ENCODE measurements around the gene FNDC3B. TPM values are rescaled to one million over a fixed set of nuclear protein-coding genes. Genes with fewer than 3 reads are reported as not detected.

Gene FNDC3B
- total RNA-seq, 1 donor from 2014 or later: 290 TPM

DNA sequence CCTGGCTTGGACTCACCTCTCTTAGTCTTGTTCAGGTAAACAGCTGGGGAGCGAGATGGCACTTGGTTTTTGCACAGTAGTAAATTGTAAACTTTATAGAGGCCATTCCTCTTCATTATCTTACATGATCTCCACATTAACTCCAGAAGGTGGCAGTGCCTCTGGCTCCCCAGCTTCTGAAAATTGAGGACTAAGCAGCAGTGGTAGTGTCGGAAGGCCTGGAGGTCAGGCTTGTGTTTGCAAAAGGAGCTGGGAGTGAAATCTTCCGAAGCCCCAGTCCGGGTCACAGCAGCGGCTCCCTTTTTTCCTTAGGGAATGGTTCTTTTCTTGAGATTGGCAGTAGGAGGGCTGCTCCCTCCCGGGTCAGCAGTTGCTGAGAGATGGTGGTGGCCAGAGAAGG, 85.7 kb downstream of the FNDC3B start:
- TF ChIP-seq CTCF (IDR thresholded peaks at IDR 0.05): peak; percentile 42
- H3K36me3 Mint-ChIP-seq (ENCODE audit: low read depth): peaks cover 21% of the 10 kb centered on the region
- H3K9me3 Mint-ChIP-seq (ENCODE audit: low read depth): no peaks in the 10 kb centered on the region
- no peaks in the 10 kb centered on the region for H3K27me3 Mint-ChIP-seq (ENCODE audit: low read depth)
- no peak overlapping the region for H3K4me3 Mint-ChIP-seq (ENCODE audit: unreplicated experiment)
- no peak for DNase-seq (ENCODE audit: low spot score)
- peaks cover 80% of the 10 kb centered on the region for H3K4me1 Mint-ChIP-seq (ENCODE audit: low read depth)
- H3K27ac Mint-ChIP-seq (ENCODE audit: unreplicated experiment): peak overlapping the region; percentile 77

GRCh38 chr3:172125963-172126457, 86.6 kb downstream of the FNDC3B start:
- Mint-ChIP-seq H3K4me3 (ENCODE audit: unreplicated experiment) (no peak overlapping the region), H3K27me3 (ENCODE audit: low read depth) (no peaks in the 10 kb centered on the region), H3K27ac (ENCODE audit: unreplicated experiment) (peak overlapping the region; percentile 79), H3K9me3 (ENCODE audit: low read depth) (no peaks in the 10 kb centered on the region), H3K4me1 (ENCODE audit: low read depth) (peaks cover 83% of the 10 kb centered on the region), H3K36me3 (ENCODE audit: low read depth) (peaks cover 19% of the 10 kb centered on the region)
- no peak for DNase-seq (ENCODE audit: low spot score)
- no peak for TF ChIP-seq CTCF (IDR thresholded peaks at IDR 0.05)

DNA sequence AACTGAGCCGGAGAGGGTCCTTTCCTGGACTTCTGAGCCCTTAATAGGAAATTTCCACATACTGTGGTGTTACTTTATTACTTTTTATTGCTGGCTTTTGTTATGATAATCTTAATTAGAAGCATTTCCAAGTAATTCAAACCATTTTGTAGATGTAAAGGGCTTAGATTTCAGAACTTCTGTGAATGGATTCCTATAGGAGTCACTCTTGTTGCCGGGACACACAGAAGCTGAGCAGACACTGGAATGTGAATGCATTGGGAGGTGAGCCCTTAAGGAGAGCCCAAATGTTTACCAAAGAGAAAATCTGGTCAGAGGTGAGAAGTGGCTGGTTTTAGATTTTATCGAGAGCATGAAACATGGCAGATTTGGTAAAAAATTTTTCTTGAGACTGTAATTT, 87.4 kb downstream of the FNDC3B start:
- Mint-ChIP-seq H3K27ac (ENCODE audit: unreplicated experiment) (peak overlapping the region; percentile 79), H3K36me3 (ENCODE audit: low read depth) (peaks cover 19% of the 10 kb centered on the region), H3K27me3 (ENCODE audit: low read depth) (no peaks in the 10 kb centered on the region), H3K4me1 (ENCODE audit: low read depth) (peaks cover 81% of the 10 kb centered on the region), H3K9me3 (ENCODE audit: low read depth) (no peaks in the 10 kb centered on the region), H3K4me3 (ENCODE audit: unreplicated experiment) (no peak overlapping the region)
- no peak for DNase-seq (ENCODE audit: low spot score)
- peak; percentile 46 for TF ChIP-seq CTCF (IDR thresholded peaks at IDR 0.05)

- no peaks in the 10 kb centered on the region for H3K27me3 Mint-ChIP-seq (ENCODE audit: low read depth)
- H3K27ac Mint-ChIP-seq (ENCODE audit: unreplicated experiment): peak overlapping the region; percentile 79
- H3K4me3 Mint-ChIP-seq (ENCODE audit: unreplicated experiment): no peak overlapping the region
- H3K9me3 Mint-ChIP-seq (ENCODE audit: low read depth): no peaks in the 10 kb centered on the region
- no peak for DNase-seq (ENCODE audit: low spot score)
- peaks cover 17% of the 10 kb centered on the region for H3K36me3 Mint-ChIP-seq (ENCODE audit: low read depth)
- peak; percentile 3 for TF ChIP-seq CTCF (IDR thresholded peaks at IDR 0.05)
- peaks cover 81% of the 10 kb centered on the region for H3K4me1 Mint-ChIP-seq (ENCODE audit: low read depth)
Measured at GRCh38 chr3:172127141-172127540, 87.8 kb downstream of the FNDC3B start.

DNA sequence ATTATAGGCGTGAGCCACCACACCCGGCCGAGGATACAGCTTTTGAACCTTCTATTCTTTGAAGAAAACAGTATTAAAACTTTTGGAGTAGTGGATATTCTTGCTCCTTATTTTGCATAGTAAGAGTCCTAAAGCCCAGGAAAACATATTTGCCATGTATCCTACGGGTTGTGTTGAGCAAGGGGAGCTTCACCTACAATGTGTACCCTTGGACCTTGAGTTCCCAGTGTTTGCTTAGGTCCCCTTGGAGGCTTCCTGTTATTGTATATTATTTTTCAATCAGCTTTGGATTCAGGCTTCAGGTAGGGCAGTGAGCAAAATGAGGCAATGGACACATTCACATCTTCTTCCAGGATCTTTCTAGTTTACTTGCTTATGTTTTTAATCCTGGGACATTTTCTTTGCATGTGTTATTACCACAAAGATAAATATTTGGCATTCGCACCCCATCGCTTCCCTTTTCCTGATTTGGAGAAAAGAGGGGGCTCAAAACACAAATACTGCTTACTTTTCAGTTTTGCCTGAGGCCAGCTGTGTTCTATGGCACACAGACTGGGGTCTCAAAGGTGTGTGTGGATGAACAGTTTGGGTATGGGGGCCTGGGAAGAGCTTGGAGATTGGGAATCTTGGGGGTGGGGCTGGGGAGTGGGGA, 88.7 kb downstream of the FNDC3B start:
- TF ChIP-seq CTCF (IDR thresholded peaks at IDR 0.05): no peak
- Mint-ChIP-seq H3K27me3 (ENCODE audit: low read depth) (no peaks in the 10 kb centered on the region), H3K4me1 (ENCODE audit: low read depth) (peaks cover 82% of the 10 kb centered on the region), H3K9me3 (ENCODE audit: low read depth) (no peaks in the 10 kb centered on the region), H3K36me3 (ENCODE audit: low read depth) (peaks cover 15% of the 10 kb centered on the region), H3K4me3 (ENCODE audit: unreplicated experiment) (no peak overlapping the region), H3K27ac (ENCODE audit: unreplicated experiment) (peak overlapping the region; percentile 73)
- no peak for DNase-seq (ENCODE audit: low spot score)

All from chondrocyte (in vitro differentiated cells).